Activated CD4-positive, alpha-beta T cell treated with anti-CD3 and anti-CD28 coated beads, Interleukin-2, amount 50 U/mL, for 4 hours (primary cell): ENCODE measurements around the gene TRABD.

Source experiments
- DNase-seq, 2 experiments: peaks; one replicate each; pipeline ENCODE4 v3.0.0-alpha.2; 2020

Gene TRABD

DNA sequence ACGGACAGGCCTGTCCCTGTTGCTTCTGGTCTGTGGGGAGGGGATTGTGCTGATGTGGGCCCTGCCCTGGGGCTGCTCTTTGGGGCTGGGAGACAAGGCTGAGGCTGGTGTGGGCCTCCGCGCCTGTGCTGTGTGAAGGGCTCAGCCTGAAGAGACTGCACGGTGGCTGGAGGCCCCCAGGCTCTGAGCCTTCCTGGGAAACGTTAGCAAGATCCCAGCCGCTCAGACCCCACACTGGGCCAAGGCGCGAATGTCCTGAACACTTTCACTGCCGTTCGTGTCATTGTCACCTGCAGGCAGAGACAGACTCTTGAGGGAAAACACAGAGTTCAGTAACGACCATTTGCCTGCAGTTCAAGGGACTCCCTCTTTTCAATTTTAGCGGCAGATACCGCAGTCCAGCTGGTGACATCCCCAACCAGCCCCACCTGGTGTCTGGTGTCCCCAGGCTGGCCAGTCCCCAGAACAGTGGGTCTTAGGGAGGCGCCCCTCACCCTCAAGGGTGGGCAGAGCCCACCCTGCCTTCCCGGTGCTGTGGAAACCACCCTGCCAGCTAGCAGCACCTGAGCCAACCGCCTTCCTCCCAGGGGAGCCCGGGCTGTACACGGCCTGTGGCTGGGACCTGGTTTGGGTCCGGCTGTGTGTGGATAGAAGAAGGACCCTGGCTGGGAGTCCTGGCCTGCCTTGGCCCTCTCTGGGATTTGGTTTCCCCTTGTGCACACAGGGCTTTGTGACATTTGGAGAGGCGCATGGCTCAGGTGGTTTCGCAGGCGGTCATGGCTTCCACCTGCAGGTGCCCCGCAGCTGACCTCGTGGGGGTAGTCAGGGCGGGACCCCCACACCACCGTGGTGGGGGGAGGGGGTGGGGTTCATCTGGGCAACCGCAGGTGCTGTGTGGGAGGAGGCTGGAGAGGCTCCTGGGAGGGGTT, 9.5 kb upstream of the TRABD start:
- no peak for DNase-seq

DNA sequence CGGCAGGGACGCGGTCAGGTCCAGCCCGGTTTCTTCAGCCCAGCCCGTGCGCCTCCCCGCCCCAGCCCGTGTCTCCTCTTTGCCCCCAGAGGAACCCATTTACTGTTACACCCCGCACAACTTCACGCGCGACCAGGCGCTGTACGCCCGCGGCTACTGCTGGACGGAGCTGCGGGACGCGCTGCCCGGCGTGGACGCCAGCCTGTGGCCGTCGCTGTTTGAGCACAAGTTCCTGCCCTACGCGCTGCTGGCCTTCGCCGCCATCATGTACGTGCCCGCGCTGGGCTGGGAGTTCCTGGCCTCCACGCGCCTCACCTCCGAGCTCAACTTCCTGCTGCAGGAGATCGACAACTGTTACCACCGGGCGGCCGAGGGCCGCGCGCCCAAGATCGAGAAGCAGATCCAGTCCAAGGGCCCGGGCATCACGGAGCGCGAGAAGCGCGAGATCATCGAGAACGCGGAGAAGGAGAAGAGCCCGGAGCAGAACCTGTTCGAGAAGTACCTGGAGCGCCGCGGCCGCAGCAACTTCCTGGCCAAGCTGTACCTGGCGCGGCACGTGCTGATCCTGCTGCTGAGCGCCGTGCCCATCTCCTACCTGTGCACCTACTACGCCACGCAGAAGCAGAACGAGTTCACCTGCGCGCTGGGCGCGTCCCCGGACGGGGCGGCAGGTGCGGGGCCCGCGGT, 8.7 kb upstream of the TRABD start:
- no peak for DNase-seq

DNA sequence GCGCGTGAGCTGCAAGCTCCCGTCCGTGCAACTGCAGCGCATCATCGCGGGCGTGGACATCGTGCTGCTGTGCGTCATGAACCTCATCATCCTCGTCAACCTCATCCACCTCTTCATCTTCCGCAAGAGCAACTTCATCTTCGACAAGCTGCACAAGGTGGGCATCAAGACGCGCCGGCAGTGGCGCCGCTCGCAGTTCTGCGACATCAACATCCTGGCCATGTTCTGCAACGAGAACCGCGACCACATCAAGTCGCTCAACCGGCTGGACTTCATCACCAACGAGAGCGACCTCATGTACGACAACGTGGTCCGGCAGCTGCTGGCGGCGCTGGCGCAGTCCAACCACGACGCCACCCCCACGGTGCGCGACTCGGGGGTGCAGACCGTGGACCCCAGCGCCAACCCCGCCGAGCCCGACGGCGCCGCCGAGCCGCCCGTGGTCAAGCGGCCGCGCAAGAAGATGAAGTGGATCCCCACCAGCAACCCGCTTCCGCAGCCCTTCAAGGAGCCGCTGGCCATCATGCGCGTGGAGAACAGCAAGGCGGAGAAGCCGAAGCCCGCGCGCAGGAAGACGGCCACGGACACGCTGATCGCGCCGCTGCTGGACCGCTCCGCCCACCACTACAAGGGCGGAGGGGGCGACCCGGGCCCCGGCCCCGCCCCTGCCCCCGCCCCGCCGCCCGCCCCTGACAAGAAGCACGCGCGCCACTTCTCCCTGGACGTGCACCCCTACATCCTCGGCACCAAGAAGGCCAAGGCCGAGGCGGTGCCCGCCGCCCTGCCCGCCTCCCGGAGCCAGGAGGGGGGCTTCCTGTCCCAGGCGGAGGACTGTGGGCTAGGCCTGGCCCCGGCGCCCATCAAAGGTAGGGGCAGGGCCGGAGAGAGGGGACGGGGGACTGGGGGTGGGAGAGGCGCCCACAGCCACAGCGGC, 7.9 kb upstream of the TRABD start:
- no peak for DNase-seq

DNA sequence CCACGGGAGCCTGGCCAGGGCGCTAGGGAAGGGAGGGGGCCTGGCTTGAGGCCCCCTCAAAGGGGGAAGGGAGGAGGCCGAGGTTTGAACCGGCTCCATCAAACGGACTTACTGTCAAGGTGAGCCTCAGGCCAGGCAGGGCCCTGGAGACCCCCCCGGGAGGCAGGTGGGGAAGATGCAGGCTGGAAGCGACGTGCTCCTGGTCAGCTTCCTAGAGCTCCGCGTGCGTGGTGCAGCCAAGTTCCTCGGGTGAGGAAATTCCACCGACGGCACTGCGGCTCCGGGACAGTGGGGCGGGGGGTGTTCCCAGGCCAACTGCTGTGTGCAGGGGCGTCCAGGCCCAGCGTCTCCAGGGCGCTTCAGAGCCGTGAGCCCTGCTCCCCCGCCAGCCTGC, 7.2 kb upstream of the TRABD start:
- DNase-seq: no peak

DNA sequence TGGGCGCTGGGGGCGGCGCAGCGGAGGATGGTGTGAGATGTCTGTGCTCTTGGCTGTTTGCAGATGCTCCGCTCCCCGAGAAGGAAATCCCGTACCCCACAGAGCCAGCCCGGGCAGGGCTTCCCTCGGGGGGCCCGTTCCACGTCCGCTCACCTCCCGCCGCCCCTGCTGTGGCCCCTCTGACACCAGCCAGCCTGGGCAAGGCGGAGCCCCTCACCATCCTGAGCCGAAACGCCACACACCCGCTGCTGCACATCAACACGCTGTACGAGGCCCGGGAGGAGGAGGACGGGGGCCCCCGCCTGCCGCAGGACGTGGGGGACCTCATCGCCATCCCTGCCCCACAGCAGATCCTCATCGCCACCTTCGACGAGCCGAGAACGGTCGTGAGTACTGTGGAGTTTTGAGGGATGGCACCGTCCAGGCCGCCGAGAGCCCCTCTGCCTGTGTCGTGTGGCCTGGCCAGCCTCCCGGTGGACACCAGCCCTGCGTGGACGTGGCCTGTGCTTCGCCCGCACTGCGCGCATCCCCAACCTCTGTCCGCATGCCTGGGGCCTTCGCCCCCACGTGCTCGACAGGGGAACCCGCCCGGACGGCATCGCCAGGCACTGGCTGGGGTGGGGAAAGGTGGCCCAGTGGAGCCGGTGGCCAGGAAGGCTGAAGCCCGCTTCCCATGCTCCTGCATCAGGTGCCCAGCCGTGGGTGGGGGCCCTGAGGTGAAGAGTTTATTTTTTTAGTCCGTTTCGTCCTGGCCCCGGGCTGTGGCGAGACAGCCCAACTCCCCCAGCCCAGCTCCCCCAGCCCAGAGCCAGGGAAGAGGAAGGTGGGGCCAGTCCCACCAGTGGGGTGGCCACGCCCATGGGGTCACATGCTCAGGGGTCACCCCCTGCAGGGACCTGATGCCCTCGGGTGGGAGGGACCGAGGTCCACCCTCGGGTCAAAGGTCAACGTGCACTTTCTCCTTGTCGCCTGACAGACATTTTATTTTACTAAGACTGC, 6.5 kb upstream of the TRABD start:
- DNase-seq: no peak

DNA sequence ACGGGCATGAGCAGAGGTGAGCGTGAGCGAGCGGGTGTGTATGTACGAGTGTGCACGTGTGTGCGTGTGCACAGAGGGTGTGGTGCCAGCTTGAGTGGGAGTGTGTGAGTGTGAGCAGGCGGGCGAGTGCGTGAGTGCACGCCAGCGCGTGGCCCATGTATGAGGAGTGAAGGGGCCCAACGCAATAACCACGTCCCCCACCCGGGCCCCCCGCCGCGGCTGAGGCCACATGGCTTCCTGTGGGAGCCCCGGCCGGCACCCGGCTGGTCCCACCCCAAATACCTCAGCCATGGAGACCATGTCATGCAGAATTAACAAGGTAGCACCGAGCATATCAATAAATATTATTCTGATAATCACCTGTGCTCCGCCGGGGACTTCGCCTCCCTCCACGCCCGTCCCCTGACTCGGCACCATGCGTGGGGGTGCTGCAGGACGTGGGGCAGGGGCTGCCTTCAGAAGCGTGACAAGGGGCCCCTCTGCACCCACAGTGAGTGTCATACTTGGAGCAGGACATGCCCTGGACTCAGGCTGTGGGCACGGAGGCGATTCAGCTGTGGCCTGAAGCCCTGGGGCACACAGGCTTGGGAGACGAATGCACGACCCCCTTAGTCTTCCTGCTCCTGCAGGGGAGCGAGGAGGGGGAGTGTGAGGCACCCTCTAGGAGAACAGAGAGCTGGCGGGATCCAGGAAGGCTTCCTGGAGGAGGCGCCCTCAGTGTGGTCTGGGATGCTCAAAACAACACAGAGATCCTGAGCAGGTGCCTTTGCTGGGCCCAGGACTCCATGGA, 5.6 kb upstream of the TRABD start:
- DNase-seq: no peak

DNA sequence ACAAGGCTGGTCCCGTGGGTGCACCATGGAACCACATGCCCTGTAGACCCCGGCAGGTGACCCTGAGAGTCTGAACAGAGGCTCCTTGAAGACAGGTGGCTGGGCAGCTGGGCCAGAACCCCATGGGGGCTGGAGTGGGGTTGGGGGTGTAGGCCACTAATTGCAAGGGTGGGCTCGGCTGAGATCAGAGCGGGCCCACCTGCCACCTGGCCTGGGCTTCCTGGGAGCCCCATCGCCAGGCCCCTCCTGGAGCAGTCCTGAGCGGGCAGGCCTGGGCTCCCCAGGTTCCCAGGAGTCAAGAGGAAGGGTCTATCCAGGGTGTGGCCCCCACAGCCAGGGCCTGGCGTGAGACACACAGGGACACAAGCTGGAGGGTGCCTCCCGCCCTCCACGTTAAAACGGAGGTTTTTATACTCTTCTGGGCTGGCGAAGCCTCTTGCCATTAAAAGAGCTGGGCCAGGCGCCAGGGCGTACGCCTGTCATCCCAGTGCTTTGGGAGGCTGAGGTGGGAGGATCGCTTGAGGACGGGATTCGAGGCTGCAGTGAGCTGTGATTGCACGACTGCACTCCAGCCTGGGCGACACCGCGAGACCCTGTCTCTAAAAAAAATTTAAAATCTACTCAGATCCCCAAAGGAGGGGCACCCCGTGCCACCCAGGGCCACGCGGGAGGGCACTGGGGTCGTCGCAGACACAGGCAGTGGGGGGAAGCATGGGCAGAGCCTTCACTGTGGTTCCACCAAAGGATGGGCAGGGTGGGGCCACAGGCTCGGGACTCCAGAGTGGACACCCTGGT, 4.8 kb upstream of the TRABD start:
- DNase-seq: no peak

DNA sequence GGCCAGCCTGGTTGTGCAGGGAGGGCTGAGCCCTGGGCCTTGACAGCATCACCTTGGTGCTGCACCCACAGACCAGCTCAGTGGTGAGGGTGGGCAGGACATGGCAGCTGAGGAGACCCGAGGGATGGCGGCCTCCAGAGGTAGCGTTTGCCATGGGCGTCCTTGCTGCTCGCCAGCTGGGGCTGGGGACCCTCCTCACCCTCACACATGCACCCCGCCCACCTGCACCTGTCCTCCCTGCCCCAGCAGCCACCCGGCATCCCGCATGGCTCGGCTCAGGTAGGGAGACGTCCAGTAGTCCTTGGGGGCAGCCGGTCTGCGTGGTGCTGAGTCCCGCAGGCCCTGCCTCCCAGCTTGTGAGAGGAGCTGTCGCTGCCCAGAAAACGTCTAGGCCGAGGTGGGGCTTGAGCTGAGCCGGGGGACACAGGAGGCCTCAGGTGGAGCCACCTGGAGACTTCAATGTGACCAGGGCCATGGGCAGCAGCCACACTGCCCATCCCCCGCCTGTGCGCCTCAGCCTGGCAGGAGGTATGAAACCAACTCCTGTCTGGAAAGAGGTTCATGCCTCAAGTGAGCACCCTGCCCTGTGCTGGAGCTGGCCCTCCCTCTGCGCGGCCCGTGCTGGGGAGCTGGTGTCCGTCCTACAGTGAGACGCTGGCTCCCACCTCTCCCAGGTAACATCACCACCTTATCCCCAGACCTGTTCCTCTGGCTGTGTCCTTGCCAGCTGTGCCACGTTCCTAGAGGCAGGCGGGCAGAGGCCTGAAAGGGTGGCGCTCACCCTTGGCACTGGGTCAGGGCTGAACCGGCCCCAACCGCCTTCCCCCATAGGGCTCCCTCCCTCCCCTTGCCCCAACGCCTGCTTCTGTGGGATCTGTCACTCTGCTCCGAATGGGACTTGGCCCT, 3.3 kb upstream of the TRABD start:
- DNase-seq: no peak

DNA sequence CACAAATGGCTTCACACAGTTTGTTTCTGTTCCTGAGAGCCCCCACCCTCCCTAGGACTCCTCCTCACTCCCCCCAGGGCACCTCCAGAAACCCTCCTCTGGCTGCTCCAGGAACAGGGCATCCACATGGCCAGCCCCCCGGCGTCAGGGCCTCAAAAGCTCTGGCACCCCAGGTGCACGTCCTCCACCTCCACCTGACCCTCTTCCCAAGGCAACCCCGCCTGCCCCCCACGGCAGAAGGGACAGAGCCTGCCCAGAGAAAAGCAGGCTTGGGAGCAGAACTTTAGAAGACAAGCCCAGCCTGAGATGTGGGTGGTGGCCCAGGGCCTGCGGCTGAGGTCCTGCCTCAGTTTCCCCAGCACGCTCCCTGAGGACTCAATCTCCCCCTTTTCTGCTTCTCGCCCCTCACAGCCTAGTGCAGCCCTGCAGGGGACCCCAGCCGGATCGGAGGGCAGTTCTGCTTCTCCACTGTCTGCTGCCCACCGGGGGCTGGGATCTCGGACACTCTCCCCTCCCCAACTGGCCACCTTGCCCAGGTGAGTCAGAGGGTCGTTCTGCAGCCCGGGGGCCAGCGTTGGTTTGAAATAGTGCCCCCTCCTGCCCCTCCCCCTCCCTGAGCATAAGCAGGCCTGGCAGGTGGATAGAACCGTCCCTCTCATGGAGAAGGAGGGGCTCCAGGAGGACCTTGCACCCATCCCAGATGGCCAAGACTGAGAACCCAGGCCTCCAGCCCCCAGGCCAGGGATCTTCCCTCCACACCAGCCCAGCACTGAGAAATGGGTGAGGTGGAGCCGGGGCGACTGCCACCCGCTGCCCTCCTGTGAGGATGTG, 2.4 kb upstream of the TRABD start:
- no peak for DNase-seq

DNA sequence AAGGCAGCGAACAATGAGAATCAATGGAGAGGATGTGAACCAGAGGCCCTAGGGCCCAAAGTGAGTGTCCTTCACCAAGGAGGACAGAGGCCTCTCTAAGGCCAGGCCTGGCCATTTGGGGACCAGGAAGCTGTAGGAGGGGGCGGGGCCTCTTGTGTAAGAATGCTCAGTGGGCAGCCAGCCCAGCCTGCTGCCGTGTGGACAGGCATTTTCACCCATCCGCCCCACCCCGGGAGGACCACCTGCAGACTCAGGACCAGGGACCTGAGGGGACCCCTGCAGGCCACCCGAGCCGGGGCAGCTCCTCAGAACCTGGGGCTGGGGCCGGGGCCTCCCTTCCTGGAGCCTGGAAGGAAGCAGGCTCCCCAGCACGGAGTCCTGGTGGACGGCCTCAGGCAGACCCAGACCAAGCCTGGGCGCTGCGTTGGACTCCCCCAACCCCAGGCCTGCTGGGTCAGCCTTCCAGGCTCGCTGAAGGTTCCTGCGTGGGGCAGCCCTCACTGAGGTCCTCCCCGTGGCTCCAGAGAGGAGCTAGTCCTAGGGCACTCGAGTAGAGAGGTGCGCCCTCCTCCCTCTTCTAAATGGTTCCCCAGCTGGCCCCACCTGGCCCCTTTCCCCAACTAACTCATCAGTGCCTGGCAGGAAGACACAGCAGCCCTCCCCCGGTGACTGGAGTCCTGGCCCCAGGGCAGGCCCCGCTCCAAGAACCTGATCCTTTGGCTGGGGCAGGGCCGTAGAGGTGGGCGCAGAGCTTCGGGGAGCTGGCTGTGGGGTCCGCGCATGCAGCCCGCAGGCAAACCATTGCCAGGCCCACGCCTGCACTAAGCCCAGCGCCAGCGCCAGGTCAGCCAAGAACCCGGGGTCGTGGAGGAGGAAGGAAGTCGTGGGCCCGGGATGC, 1.5 kb upstream of the TRABD start:
- no peak for DNase-seq

DNA sequence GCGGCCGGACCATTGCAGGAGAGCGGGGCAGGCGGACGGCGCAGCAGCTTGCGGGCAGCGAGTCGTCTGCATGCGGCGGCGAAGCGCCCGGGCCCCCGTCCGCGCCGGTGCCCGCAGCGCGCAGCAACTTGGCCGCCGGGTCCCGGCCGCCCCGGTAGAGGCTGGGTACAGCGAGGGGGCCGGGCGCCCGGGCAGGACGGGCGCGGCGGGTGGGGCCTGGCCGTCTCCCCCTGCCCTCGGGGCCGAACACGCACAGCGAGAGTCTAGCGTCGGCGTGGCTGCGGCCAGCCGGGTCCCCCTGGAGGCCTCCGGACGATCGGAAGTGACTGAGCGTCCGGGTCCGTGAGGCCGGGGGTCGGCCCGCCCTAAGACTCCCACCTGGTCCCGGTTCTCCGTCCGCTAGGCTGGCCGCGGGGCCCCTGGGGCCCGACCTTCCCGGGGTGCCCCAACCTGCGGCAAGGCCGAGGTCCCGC, 775 bp upstream of the TRABD start:
- DNase-seq: no peak

DNA sequence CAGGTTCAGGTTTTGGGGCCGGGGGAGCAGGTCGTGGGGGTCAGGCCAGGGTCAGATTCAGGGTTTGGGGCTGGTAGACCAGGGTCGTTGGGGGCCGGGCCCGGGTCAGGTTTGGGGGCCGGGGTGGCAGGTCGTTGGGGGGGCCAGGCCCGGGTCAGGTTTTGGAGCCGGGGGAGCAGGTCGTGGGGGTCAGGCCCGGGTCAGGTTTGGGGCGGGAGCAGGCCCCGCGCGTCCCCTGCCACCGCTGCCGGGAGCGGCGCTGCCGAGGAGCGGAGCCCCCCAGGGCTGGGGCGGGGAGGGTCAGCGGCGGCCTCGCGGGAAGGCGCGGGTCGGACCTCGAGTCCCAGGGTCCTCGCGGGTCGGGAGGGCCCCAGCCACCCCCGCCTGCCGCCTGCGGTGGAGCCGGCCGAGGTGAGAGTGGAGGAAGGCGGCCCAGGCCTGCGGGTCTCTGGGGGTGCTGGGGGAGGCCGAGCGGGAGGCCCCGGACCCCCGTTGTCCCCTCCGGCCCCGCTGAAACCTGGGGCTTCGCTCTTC, 535 bp downstream of the TRABD start:
- DNase-seq: no peak

DNA sequence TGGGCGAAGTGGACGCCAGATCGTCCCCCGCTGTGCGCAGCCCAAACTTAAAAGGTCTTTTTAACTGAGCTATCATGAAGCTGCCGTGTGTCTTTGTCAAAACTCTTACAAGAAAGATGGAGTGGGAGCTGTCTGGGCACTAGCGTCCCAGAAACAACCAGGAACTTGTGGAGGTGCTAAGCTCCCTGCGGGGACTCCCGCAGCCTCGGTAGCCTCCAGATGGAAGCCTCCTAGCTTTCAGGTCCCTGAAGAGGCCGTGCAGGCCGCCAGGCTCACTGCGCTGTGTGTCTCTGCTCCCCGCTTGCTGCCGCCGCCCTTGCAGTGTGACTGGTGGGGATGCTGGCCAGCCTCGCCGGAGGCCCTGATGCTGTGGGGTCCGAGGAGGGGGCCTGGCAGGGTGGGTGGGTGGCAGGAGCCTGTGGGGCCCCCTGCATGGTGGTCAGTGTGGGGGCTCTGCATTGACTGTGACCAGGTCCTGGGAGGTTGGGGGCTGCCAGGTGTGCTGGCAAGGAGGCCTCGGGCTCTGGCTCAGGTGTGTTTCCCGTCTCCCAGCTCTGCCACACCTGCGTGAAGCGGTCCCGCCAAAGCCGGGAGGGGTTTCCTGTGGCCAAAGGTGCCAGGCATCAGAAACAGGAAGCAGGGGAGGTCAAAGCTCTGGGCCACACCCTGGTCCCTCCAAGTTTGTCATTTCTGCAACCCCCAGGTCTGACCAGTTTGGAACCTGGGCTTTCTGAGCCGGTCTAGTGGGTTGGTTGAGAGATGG, 1.2 kb downstream of the TRABD start:
- no peak for DNase-seq

DNA sequence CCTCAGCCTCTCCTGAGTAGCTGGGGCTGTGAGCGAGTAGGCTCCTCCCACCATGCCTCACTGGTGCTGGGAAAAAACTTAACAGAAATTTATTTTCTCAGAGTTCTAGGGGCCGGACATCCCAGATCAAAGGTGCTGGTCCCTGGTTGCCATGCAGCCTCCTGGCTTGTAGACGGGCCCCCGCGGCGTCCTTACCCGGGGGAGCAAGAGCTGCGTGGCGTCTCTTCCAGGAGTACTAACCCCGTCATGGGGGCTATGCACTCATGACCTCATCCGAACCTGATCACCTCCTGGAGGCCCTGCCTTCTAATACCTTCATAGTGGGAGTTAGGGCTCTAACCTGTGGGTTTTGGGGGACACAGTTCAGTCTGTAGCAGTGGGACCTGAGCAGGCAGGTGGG, 2.6 kb downstream of the TRABD start:
- no peak for DNase-seq

DNA sequence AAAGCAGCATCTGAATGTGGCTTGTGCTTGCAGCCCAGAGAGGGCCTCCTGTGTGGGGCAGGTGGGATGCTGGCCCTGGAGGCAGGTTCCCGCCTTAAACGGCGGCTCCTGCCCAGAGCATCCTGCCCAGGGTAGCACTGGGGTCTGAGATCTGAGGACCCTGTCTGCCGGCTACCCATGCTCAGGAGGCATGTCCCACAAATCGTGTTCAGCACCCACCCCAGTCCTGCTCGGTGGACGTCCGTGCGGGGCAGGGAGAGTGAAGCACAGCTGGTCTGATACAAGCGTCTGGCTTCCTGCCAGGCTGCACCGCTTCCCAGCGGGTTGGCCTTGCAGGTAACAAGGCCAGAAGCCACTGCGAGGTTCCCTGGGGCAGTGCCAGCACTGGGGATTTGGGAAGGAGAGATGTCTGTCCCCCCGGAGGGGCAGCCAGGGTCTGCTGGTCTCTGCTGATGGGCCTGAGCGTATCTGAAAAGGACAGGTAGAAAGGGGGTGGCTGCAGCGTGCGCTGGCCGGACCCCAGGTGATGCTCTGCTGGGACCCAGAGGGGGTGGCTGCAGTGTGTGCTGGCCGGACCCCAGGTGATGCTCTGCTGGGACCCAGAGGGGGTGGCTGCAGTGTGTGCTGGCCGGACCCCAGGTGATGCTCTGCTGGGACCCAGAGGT, 3.6 kb downstream of the TRABD start:
- no peak for DNase-seq
